H1 (cell line): ENCODE data around the gene PNMA6E. TPM values are rescaled to one million over a fixed set of nuclear protein-coding genes. Genes with fewer than 3 reads are reported as not detected.

ENCODE experiments used
- CTCF ChIA-PET: fragments of 300-600 bp; sonication (Branson Sonifier 250); formaldehyde crosslinking; loops from one replicate; lab custom pipeline; 2021; ENCODE audit not compliant: partially characterized antibody; lab: Charles Lee
- POLR2A ChIA-PET: fragments of 300-600 bp; sonication (Branson Sonifier 250); formaldehyde crosslinking; loops from one replicate; lab custom pipeline; 2021; ENCODE audit warnings: inconsistent platforms; ENCODE audit not compliant: partially characterized antibody; lab: Charles Lee
- DNase-seq, 2 experiments: peaks; one replicate each; pipeline versions ENCODE4 v3.0.0 to v3.0.0-alpha.2; 2010 to 2022; ENCODE audit warnings: low spot score in 2 of 2, low read depth in 1 of 2, mixed read lengths in 1 of 2
- FAIRE-seq: peaks from 2 replicates; lab custom pipeline; 2011; peaks lifted over from hg19 to GRCh38; lab: Jason Lieb, UNC
- H2AFZ ChIP-seq: 2 replicates; pipeline ENCODE4 v1.8.1; 2012; ENCODE audit warnings: low read length, inconsistent platforms
- H2AK5ac ChIP-seq: 2 replicates; pipeline ENCODE4 v1.6.1; 2013; ENCODE audit warnings: low read depth, low read length
- H2BK120ac ChIP-seq: replicated peaks from 2 replicates; pipeline ENCODE3; 2013; ENCODE audit warnings: low read depth, low read length, inconsistent platforms
- H2BK12ac ChIP-seq: 2 replicates; pipeline ENCODE4 v1.6.1; 2013; ENCODE audit warnings: low read depth, low read length
- H2BK15ac ChIP-seq: 2 replicates; pipeline ENCODE4 v1.6.1; 2013; ENCODE audit warnings: low read length
- H2BK20ac ChIP-seq: 2 replicates; pipeline ENCODE4 v1.6.1; 2013; ENCODE audit warnings: low read length
- H2BK5ac ChIP-seq: 2 replicates; pipeline ENCODE4 v1.6.1; 2013; ENCODE audit warnings: low read depth, low read length
- H3K14ac ChIP-seq: 2 replicates; pipeline ENCODE4 v1.6.1; 2013; ENCODE audit warnings: inconsistent platforms; ENCODE audit not compliant: insufficient read length
- H3K18ac ChIP-seq: 2 replicates; pipeline ENCODE4 v1.6.1; 2013; ENCODE audit warnings: low read length; ENCODE audit errors: extremely low read depth
- H3K23ac ChIP-seq: 2 replicates; pipeline ENCODE4 v1.6.1; 2013; ENCODE audit warnings: inconsistent platforms; ENCODE audit not compliant: insufficient read length
- H3K23me2 ChIP-seq: 2 replicates; pipeline ENCODE4 v1.6.1; 2013; ENCODE audit warnings: low read depth, low read length
- H3K27ac ChIP-seq: 2 replicates; pipeline ENCODE4 v1.6.1; 2011; ENCODE audit warnings: low read depth, low read length, inconsistent platforms
- H3K27me3 ChIP-seq, 4 experiments: replicated peaks in 1 of 4; 1 replicate in 1 of 4; 2 replicates in 3 of 4; pipeline versions ENCODE4 v1.6.1 to v1.8.1; 2011 to 2013; ENCODE audit warnings: low read length in 3 of 4, mild to moderate bottlenecking in 3 of 4, inconsistent platforms in 2 of 4, mixed read lengths in 2 of 4, moderate library complexity in 1 of 4; ENCODE audit not compliant: control insufficient read depth in 3 of 4, insufficient read depth in 3 of 4; ENCODE audit errors: extremely low read depth in 1 of 4
- H3K36me3 ChIP-seq, 4 experiments: 2 replicates each; pipeline versions ENCODE4 v1.6.1 to v1.8.1; 2011 to 2013; ENCODE audit warnings: mild to moderate bottlenecking in 4 of 4, low read length in 3 of 4, moderate library complexity in 2 of 4, control low read depth in 1 of 4, inconsistent platforms in 1 of 4; ENCODE audit not compliant: insufficient read depth in 4 of 4, control insufficient read depth in 2 of 4
- H3K4ac ChIP-seq: replicated peaks from 2 replicates; pipeline ENCODE3; 2013; ENCODE audit warnings: low read length, low read depth, mixed read lengths, inconsistent platforms; ENCODE audit not compliant: insufficient read length
- H3K4me1 ChIP-seq, 4 experiments: replicated peaks in 1 of 4; 1 replicate in 1 of 4; 2 replicates in 3 of 4; pipeline versions ENCODE4 v1.6.1 to v1.8.1; 2011 to 2013; ENCODE audit warnings: low read length in 3 of 4, inconsistent platforms in 2 of 4, mixed read lengths in 1 of 4; ENCODE audit not compliant: insufficient read depth in 4 of 4, control insufficient read depth in 3 of 4
- H3K4me2 ChIP-seq, 2 experiments: 2 replicates each; pipeline versions ENCODE4 v1.6.1 to v1.8.1; 2011 to 2013; ENCODE audit warnings: low read depth in 2 of 2, low read length in 2 of 2, control low read depth in 1 of 2, inconsistent platforms in 1 of 2, mild to moderate bottlenecking in 1 of 2; ENCODE audit not compliant: insufficient read depth in 1 of 2
- H3K4me3 ChIP-seq, 4 experiments: fragments of 200-600, 300-600 bp in 1 of 4; sonication (generic), shearing (Covaris generic), sonication (Bioruptor Twin) in 1 of 4; 2 replicates each; pipeline versions ENCODE4 v1.5.1 to v1.8.1; 2011 to 2016; ENCODE audit warnings: low read length in 4 of 4, low read depth in 3 of 4, control low read depth in 2 of 4, inconsistent platforms in 2 of 4, mild to moderate bottlenecking in 2 of 4, mixed read lengths in 1 of 4, moderate library complexity in 1 of 4; ENCODE audit not compliant: insufficient read depth in 2 of 4; ENCODE audit errors: extremely low read depth in 1 of 4
- H3K56ac ChIP-seq: replicated peaks from 2 replicates; pipeline ENCODE3; 2013; ENCODE audit warnings: low read depth, mild to moderate bottlenecking, mixed read lengths, low read length, inconsistent platforms; ENCODE audit not compliant: insufficient read length
- H3K79me1 ChIP-seq: 2 replicates; pipeline ENCODE4 v1.6.1; 2013; ENCODE audit warnings: low read depth, low read length, control low read depth
- H3K79me2 ChIP-seq, 2 experiments: 2 replicates each; pipeline versions ENCODE4 v1.6.1 to v1.8.1; 2012 to 2013; ENCODE audit warnings: low read length in 2 of 2, mild to moderate bottlenecking in 2 of 2, inconsistent platforms in 1 of 2; ENCODE audit not compliant: insufficient read depth in 2 of 2, control insufficient read depth in 1 of 2
- H3K9ac ChIP-seq, 4 experiments: replicated peaks in 1 of 4; 1 replicate in 1 of 4; 2 replicates in 3 of 4; pipeline versions ENCODE4 v1.6.1 to v1.8.1; 2011 to 2013; ENCODE audit warnings: low read depth in 3 of 4, low read length in 3 of 4, control low read depth in 2 of 4, mild to moderate bottlenecking in 2 of 4, moderate library complexity in 2 of 4, inconsistent platforms in 1 of 4; ENCODE audit errors: extremely low read depth in 1 of 4
- H3K9me3 ChIP-seq, 2 experiments: 2 replicates each; pipeline versions ENCODE4 v1.6.1 to v1.8.1; 2012 to 2013; ENCODE audit warnings: mild to moderate bottlenecking in 2 of 2, moderate library complexity in 2 of 2, control low read depth in 1 of 2, inconsistent platforms in 1 of 2, low read depth in 1 of 2, low read length in 1 of 2, mixed read lengths in 1 of 2; ENCODE audit not compliant: insufficient read depth in 2 of 2
- H4K20me1 ChIP-seq, 2 experiments: replicated peaks in 1 of 2; 2 replicates each; pipeline versions ENCODE3 to v1.8.1; 2011 to 2013; ENCODE audit warnings: inconsistent platforms in 2 of 2, low read length in 2 of 2, mild to moderate bottlenecking in 1 of 2; ENCODE audit not compliant: insufficient read depth in 2 of 2, control insufficient read depth in 1 of 2
- H4K5ac ChIP-seq: 2 replicates; pipeline ENCODE4 v1.6.1; 2013; ENCODE audit warnings: low read length, low read depth, mixed read lengths, inconsistent platforms; ENCODE audit not compliant: insufficient read length
- H4K8ac ChIP-seq: 2 replicates; pipeline ENCODE4 v1.8.0; 2013; ENCODE audit warnings: mild to moderate bottlenecking, moderate library complexity, low read length, inconsistent platforms; ENCODE audit not compliant: insufficient read depth; ENCODE audit errors: extremely low read depth
- H4K91ac ChIP-seq: replicated peaks from 2 replicates; pipeline ENCODE3; 2013; ENCODE audit warnings: low read length, mixed read lengths, inconsistent platforms; ENCODE audit not compliant: insufficient read length
- BCL11A ChIP-seq, 2 experiments: IDR thresholded peaks; one replicate each; pipeline ENCODE4 v1.6.1; 2011; ENCODE audit warnings: low read depth in 2 of 2, low read length in 2 of 2, mild to moderate bottlenecking in 2 of 2
- BRCA1 ChIP-seq: IDR thresholded peaks from 2 replicates; pipeline ENCODE4 v1.6.1; 2012; ENCODE audit warnings: low read depth, low read length, improper control_type of control experiment
- CEBPB ChIP-seq: IDR thresholded peaks from 2 replicates; pipeline ENCODE4 v1.6.1; 2012; ENCODE audit warnings: low read depth, low read length
- GABPA ChIP-seq: IDR thresholded peaks from 2 replicates; pipeline ENCODE4 v1.6.1; 2011; ENCODE audit warnings: mild to moderate bottlenecking, low read length, moderate library complexity, borderline replicate concordance; ENCODE audit not compliant: insufficient read depth
- HDAC2 ChIP-seq, 2 experiments: fragments of 300-600 bp in 1 of 2; sonication (generic) in 1 of 2; IDR thresholded peaks; 2 replicates each; pipeline ENCODE4 v1.6.1; 2011 to 2012; ENCODE audit warnings: low read depth in 2 of 2, low read length in 2 of 2, mild to moderate bottlenecking in 2 of 2, moderate library complexity in 2 of 2, borderline replicate concordance in 1 of 2, inconsistent platforms in 1 of 2
- KDM1A ChIP-seq: fragments of 200-600, 300-600 bp; sonication (generic); IDR thresholded peaks from 2 replicates; pipeline ENCODE4 v1.7.1; 2016; ENCODE audit warnings: mild to moderate bottlenecking, low read length, borderline replicate concordance
- KDM4A ChIP-seq: IDR thresholded peaks from one replicate; pipeline ENCODE4 v1.7.1; 2012; ENCODE audit warnings: low read depth, mild to moderate bottlenecking, moderate library complexity, low read length, inconsistent platforms; ENCODE audit not compliant: severe bottlenecking
- KDM5A ChIP-seq: fragments of 200-600 bp; IDR thresholded peaks from 2 replicates; pipeline ENCODE4 v1.7.1; 2012; ENCODE audit warnings: mild to moderate bottlenecking, low read length, inconsistent platforms, mixed read lengths
- MAX ChIP-seq: IDR thresholded peaks from 2 replicates; pipeline ENCODE4 v1.6.1; 2012; ENCODE audit warnings: inconsistent platforms
- NRF1 ChIP-seq: IDR thresholded peaks from 2 replicates; pipeline ENCODE4 v1.6.1; 2011; ENCODE audit warnings: mild to moderate bottlenecking, low read depth, low read length, improper control_type of control experiment
- RXRA ChIP-seq: IDR thresholded peaks from 2 replicates; pipeline ENCODE4 v1.6.1; 2011; ENCODE audit warnings: low read depth, mild to moderate bottlenecking, low read length, moderate library complexity; ENCODE audit not compliant: insufficient read depth
- SIN3A ChIP-seq, 2 experiments: IDR thresholded peaks in 1 of 2; conservative IDR thresholded peaks in 1 of 2; 2 replicates each; pipeline ENCODE4 v1.6.1; 2011 to 2012; ENCODE audit warnings: low read length in 2 of 2, improper control_type of control experiment in 1 of 2, low read depth in 1 of 2, mild to moderate bottlenecking in 1 of 2
- SIRT6 ChIP-seq: IDR thresholded peaks from one replicate; pipeline ENCODE4 v1.7.1; 2012; ENCODE audit warnings: low read length, inconsistent platforms
- TEAD4 ChIP-seq: IDR thresholded peaks from 2 replicates; pipeline ENCODE4 v1.6.1; 2012; ENCODE audit warnings: low read depth, low read length, inconsistent platforms, mixed read lengths
- YY1 ChIP-seq: IDR thresholded peaks from 2 replicates; pipeline ENCODE4 v1.6.1; 2011; ENCODE audit warnings: low read depth, mild to moderate bottlenecking, low read length
- WGBS, 2 experiments: shearing (Covaris generic) in 1 of 2; methylation state at CpG; one replicate each; pipeline versions ENCODE4 v1.1.6 to v1.1.7; 2013 to 2015; ENCODE audit warnings: low lambda C conversion rate in 2 of 2, mixed read lengths in 2 of 2, inconsistent platforms in 1 of 2, low coverage in 1 of 2, missing lambda C conversion rate in 1 of 2; ENCODE audit not compliant: insufficient replicate concordance in 2 of 2, insufficient coverage in 1 of 2, insufficient read length in 1 of 2; ENCODE audit errors: extremely low coverage in 1 of 2, missing lambda C conversion rate in 1 of 2; 5-methylcytosine and 5-hydroxymethylcytosine counted together
- polyA plus RNA-seq, 7 experiments: library from polyadenylated mRNA; depleted of rRNA in 3 of 7; stranded (reverse) in 5 of 7; unstranded in 2 of 7; fragments of >200 nt in 5 of 7; fragments of 200-250 nt in 2 of 7; gene quantifications; 1 replicate in 5 of 7; 2 replicates in 1 of 7; 4 replicates in 1 of 7; pipeline versions ENCODE4 v1.2.1 to v1.2.3, GENCODE V29; 2011 to 2013; ENCODE audit warnings: missing spikeins in 2 of 7, mixed read lengths in 2 of 7
- total RNA-seq: library from RNA; stranded (reverse); fragmentation: NEBNext Ultra II Directional; extraction: Animal tissue kit (Norgen Biotek cat#: 25700); gene quantifications from 2 replicates; pipeline ENCODE4 v1.2.1, GENCODE V29; 2021

PNMA6E gene
- total and polyA plus RNA-seq, 2 of the 8 experiments (the other 6 are each of a cell fraction or from before 2014, with no cell fraction given) = not detected

- DNase-seq (no peak), FAIRE-seq (no peak)
- no peak overlapping the region for H3K27ac ChIP-seq
- no peak overlapping the region for H2BK5ac ChIP-seq
- no peak overlapping the region for H4K8ac ChIP-seq
- no peak overlapping the region for H2BK20ac ChIP-seq
- no peaks in the 10 kb centered on the region for H3K4me1 ChIP-seq
- no peak overlapping the region for H3K14ac ChIP-seq
- no peak overlapping the region for H2BK15ac ChIP-seq
- 92% methylated on average over 8 of the region's 9 CpGs; no CpG with 5 or more reads in 1 of the 2 experiments for WGBS, 2 experiments
- H4K91ac ChIP-seq = no peak overlapping the region
- H3K18ac ChIP-seq = no peak overlapping the region
- peaks cover 2 to 7% (median 5%) of the 10 kb centered on the region in 4 experiments; a peak in 6 of 7 replicates for H3K27me3 ChIP-seq
- H3K9ac ChIP-seq = no peak overlapping the region
- no peak overlapping the region for H3K4me2 ChIP-seq
- H3K4ac ChIP-seq = no peak overlapping the region
- ChIA-PET CTCF (interaction anchor here (1.2 to 1.6 kb wide), 5 partner anchors 12 to 101 kb away, joined by 3 to 6 read pairs (median 3); no protein-coding TSS in a partner anchor), POLR2A (no interaction called here)
- H3K4me3 ChIP-seq = no peak overlapping the region
- no peaks in the 10 kb centered on the region for H3K79me1 ChIP-seq
- no peak overlapping the region for H2AFZ ChIP-seq
- no peaks in the 10 kb centered on the region for H3K36me3 ChIP-seq
- no peak overlapping the region for H4K5ac ChIP-seq
- no peak overlapping the region for H2BK12ac ChIP-seq
- H3K79me2 ChIP-seq = no peaks in the 10 kb centered on the region
- no peak overlapping the region for H3K56ac ChIP-seq
- no peaks in the 10 kb centered on the region for H3K23me2 ChIP-seq
- H3K23ac ChIP-seq = no peak overlapping the region
- H2BK120ac ChIP-seq = no peak overlapping the region
- H2AK5ac ChIP-seq = no peak overlapping the region
- H3K9me3 ChIP-seq = no peaks in the 10 kb centered on the region; a peak in 1 of 4 replicates
- H4K20me1 ChIP-seq = no peaks in the 10 kb centered on the region
- TF ChIP-seq KDM1A = no peak
- no peak for TF ChIP-seq SIRT6
- TF ChIP-seq YY1 = no peak
- no peak for TF ChIP-seq GABPA
- TF ChIP-seq KDM5A = no peak
- TF ChIP-seq NRF1 = no peak
- no peak for TF ChIP-seq TEAD4
- no peak for TF ChIP-seq BRCA1
- TF ChIP-seq SIN3A (conservative IDR thresholded peaks at IDR 0.05 in 1 of 2, IDR thresholded peaks at IDR 0.05 in 1 of 2; ENCODE audit: low read depth in 1 of 2, low read length in 2 of 2) = no peak
- TF ChIP-seq RXRA = no peak
- TF ChIP-seq BCL11A (IDR thresholded peaks at IDR 0.05; ENCODE audit: low read depth in 2 of 2, low read length in 2 of 2) = no peak
- TF ChIP-seq HDAC2 (IDR thresholded peaks at IDR 0.05; ENCODE audit: borderline replicate concordance in 1 of 2, low read depth in 2 of 2, low read length in 2 of 2) = no peak
- TF ChIP-seq KDM4A = no peak
- no peak for TF ChIP-seq CEBPB
- no peak for TF ChIP-seq MAX
Measured at GRCh38 chrX:153406011-153406410, 4.9 kb upstream of the PNMA6E start.
